WTC11 (cell line): ENCODE data around the gene NKD1. TPM values are rescaled to one million over a fixed set of nuclear protein-coding genes. Genes with fewer than 3 reads are reported as not detected.

Experiments
- ATAC-seq: fragments of 200-7000 bp; cut with Tn5 transposase; 2 replicates; pipeline ENCODE4 v1.10.0; 2021; ENCODE audit warnings: mild to moderate bottlenecking, moderate library complexity
- CTCF ChIA-PET: fragments of 300-600 bp; sonication (Branson Sonifier 250); formaldehyde crosslinking; loops from one replicate; lab custom pipeline; 2021; ENCODE audit warnings: antibody characterized with exemption; lab: Charles Lee
- POLR2A ChIA-PET: fragments of 350-600 bp; sonication (Branson Sonifier 250); formaldehyde crosslinking; loops from one replicate; lab custom pipeline; 2021; ENCODE audit warnings: antibody characterized with exemption; lab: Charles Lee
- DNase-seq: peaks from one replicate; pipeline ENCODE4 v3.0.0; 2021; ENCODE audit warnings: low spot score
- H3K27ac Mint-ChIP-seq: 2 replicates; pipeline ENCODE4 v1.8.0; 2021; ENCODE audit warnings: mixed read lengths
- H3K27me3 Mint-ChIP-seq: 2 replicates; pipeline ENCODE4 v1.8.0; 2021; ENCODE audit warnings: low read depth, mild to moderate bottlenecking, moderate library complexity, mixed read lengths
- H3K36me3 Mint-ChIP-seq: 2 replicates; pipeline ENCODE4 v1.8.0; 2021; ENCODE audit warnings: mixed read lengths
- H3K4me1 Mint-ChIP-seq: 2 replicates; pipeline ENCODE4 v1.8.0; 2022; ENCODE audit warnings: mixed read lengths
- H3K4me3 Mint-ChIP-seq: 2 replicates; pipeline ENCODE4 v1.8.0; 2021; ENCODE audit warnings: mild to moderate bottlenecking, moderate library complexity, mixed read lengths
- H3K9me3 Mint-ChIP-seq: 2 replicates; pipeline ENCODE4 v1.8.0; 2021; ENCODE audit warnings: mixed read lengths
- ATF6 ChIP-seq: sonication (generic); formaldehyde crosslinking; IDR thresholded peaks from 2 replicates; pipeline ENCODE4 v1.8.1; 2023; ENCODE audit warnings: mild to moderate bottlenecking, missing genetic modification reagents
- CREM ChIP-seq: sonication (generic); formaldehyde crosslinking; IDR thresholded peaks from 2 replicates; pipeline ENCODE4 v1.8.1; 2022; ENCODE audit warnings: mild to moderate bottlenecking, missing genetic modification reagents, moderate library complexity
- E2F4 ChIP-seq: sonication (generic); formaldehyde crosslinking; IDR thresholded peaks from 2 replicates; pipeline ENCODE4 v1.8.1; 2022; ENCODE audit warnings: low read depth, mild to moderate bottlenecking, moderate library complexity, missing genetic modification reagents, borderline replicate concordance
- EMX1 ChIP-seq: fragments of 250-450 bp; sonication (Bioruptor Pico); IDR thresholded peaks from 2 replicates; pipeline ENCODE4 v1.8.0; 2021; ENCODE audit warnings: mild to moderate bottlenecking
- ESRRA ChIP-seq: sonication (generic); formaldehyde crosslinking; IDR thresholded peaks from 2 replicates; pipeline ENCODE4 v1.8.1; 2022; ENCODE audit warnings: mild to moderate bottlenecking, missing genetic modification reagents, borderline replicate concordance
- FOXP4 ChIP-seq: sonication (generic); formaldehyde crosslinking; IDR thresholded peaks from 2 replicates; pipeline ENCODE4 v1.8.0; 2022; ENCODE audit warnings: mild to moderate bottlenecking, missing genetic modification reagents
- HMGA2 ChIP-seq: fragments of 250-450 bp; sonication (Bioruptor Pico); IDR thresholded peaks from 2 replicates; pipeline ENCODE4 v1.4.0; 2021; ENCODE audit warnings: mild to moderate bottlenecking, moderate library complexity
- HMGXB4 ChIP-seq: sonication (generic); formaldehyde crosslinking; IDR thresholded peaks from 2 replicates; pipeline ENCODE4 v1.8.1; 2023; ENCODE audit warnings: mild to moderate bottlenecking, moderate library complexity, missing genetic modification reagents
- MLX ChIP-seq: sonication (generic); formaldehyde crosslinking; IDR thresholded peaks from 2 replicates; pipeline ENCODE4 v1.8.1; 2023; ENCODE audit warnings: mild to moderate bottlenecking, missing genetic modification reagents, moderate library complexity
- NFATC4 ChIP-seq: fragments of 250-450 bp; sonication (Bioruptor Pico); IDR thresholded peaks from 2 replicates; pipeline ENCODE4 v1.9.0; 2021; ENCODE audit warnings: mild to moderate bottlenecking
- TP53 ChIP-seq: sonication (generic); formaldehyde crosslinking; IDR thresholded peaks from 2 replicates; pipeline ENCODE4 v1.8.1; 2023; ENCODE audit warnings: mild to moderate bottlenecking, missing genetic modification reagents
- ZMAT4 ChIP-seq: fragments of 250-450 bp; sonication (Bioruptor Pico); IDR thresholded peaks from 2 replicates; pipeline ENCODE4 v1.9.0; 2021; ENCODE audit warnings: mild to moderate bottlenecking
- ZNF232 ChIP-seq: sonication (generic); formaldehyde crosslinking; IDR thresholded peaks from 2 replicates; pipeline ENCODE4 v1.8.0; 2022; ENCODE audit warnings: mild to moderate bottlenecking, missing genetic modification reagents
- ZNF416 ChIP-seq: fragments of 250-450 bp; sonication (Bioruptor Pico); IDR thresholded peaks from 2 replicates; pipeline ENCODE4 v1.9.0; 2021; ENCODE audit warnings: mild to moderate bottlenecking, inconsistent platforms
- ZNF425 ChIP-seq: fragments of 250-450 bp; sonication (Bioruptor Pico); conservative IDR thresholded peaks from 2 replicates; pipeline ENCODE4 v1.9.0; 2021; ENCODE audit warnings: mild to moderate bottlenecking
- total RNA-seq: library from RNA; stranded (reverse); gene quantifications from 3 replicates; pipeline ENCODE4 v1.2.3, GENCODE V29; 2021

The NKD1 gene
- total RNA-seq, 1 experiment from 2014 or later, result 6.0 TPM

- no peaks in the 10 kb centered on the region for H3K27me3 Mint-ChIP-seq
- H3K27ac Mint-ChIP-seq, result no peak overlapping the region
- POLR2A ChIA-PET, result no interaction called here
- no peak for DNase-seq
- CTCF ChIA-PET, result interaction anchor here (0.6 to 1.3 kb wide), 2 partner anchors 22 to 94 kb away, joined by 3 to 4 read pairs; no protein-coding TSS in a partner anchor
- H3K4me1 Mint-ChIP-seq, result peaks cover 23% of the 10 kb centered on the region
- ATAC-seq, result no peak
- H3K9me3 Mint-ChIP-seq, result no peaks in the 10 kb centered on the region
- H3K4me3 Mint-ChIP-seq, result no peak overlapping the region
- no peaks in the 10 kb centered on the region for H3K36me3 Mint-ChIP-seq
- TF ChIP-seq TP53 (CRISPR knock-in tag), result no peak
- TF ChIP-seq FOXP4 (CRISPR knock-in tag), result no peak
- TF ChIP-seq ZNF232, result no peak
- no peak for TF ChIP-seq ESRRA (CRISPR knock-in tag)
- no peak for TF ChIP-seq NFATC4 (CRISPR knock-in tag)
- no peak for TF ChIP-seq CREM (CRISPR knock-in tag)
- TF ChIP-seq MLX (CRISPR knock-in tag), result no peak
- TF ChIP-seq ZNF425, result no peak
- no peak for TF ChIP-seq HMGA2
- TF ChIP-seq ZNF416 (CRISPR knock-in tag), result no peak
- TF ChIP-seq EMX1 (CRISPR knock-in tag), result no peak
- TF ChIP-seq ZMAT4, result no peak
- no peak for TF ChIP-seq E2F4 (CRISPR knock-in tag)
- TF ChIP-seq ATF6, result no peak
- TF ChIP-seq HMGXB4, result no peak
- TF ChIP-seq, all 79 proteins: peak for 0
Observed at GRCh38 chr16:50570808-50571598, 22.8 kb downstream of the NKD1 start.
